Muscle of leg (tissue), 11 donors: ENCODE measurements around the gene CDK14. TPM values are rescaled to one million over a fixed set of nuclear protein-coding genes. Genes with fewer than 3 reads are reported as not detected.

Source experiments
- DNase-seq: peaks from one replicate; pipeline ENCODE4 v3.0.0; 2013
- H3K27ac ChIP-seq: one replicate; pipeline ENCODE4 v1.5.1; 2013; ENCODE audit warnings: mild to moderate bottlenecking, low read length, control low read depth
- H3K27me3 ChIP-seq: one replicate; pipeline ENCODE4 v1.6.1; 2013; ENCODE audit warnings: low read length; ENCODE audit not compliant: control insufficient read depth, insufficient read depth
- H3K36me3 ChIP-seq: one replicate; pipeline ENCODE4 v1.6.1; 2013; ENCODE audit warnings: low read length; ENCODE audit not compliant: control insufficient read depth, insufficient read depth
- H3K4me1 ChIP-seq: one replicate; pipeline ENCODE4 v1.6.1; 2013; ENCODE audit warnings: low read length; ENCODE audit not compliant: control insufficient read depth, insufficient read depth
- H3K4me3 ChIP-seq: one replicate; pipeline ENCODE4 v1.5.1; 2013; ENCODE audit warnings: low read length, control low read depth
- H3K9me3 ChIP-seq: replicated peaks from 2 replicates; pipeline ENCODE4 v1.6.1; 2013; ENCODE audit warnings: low read depth, low read length; ENCODE audit not compliant: control insufficient read depth
- WGBS: methylation state at CpG from one replicate; pipeline ENCODE4 v1.1.5; 2013; ENCODE audit warnings: missing lambda C conversion rate; ENCODE audit not compliant: insufficient coverage; 5-methylcytosine and 5-hydroxymethylcytosine counted together
- polyA plus RNA-seq, 8 donors: library from polyadenylated mRNA; unstranded; fragments of 120-200 nt; gene quantifications; one replicate each; pipeline versions ENCODE4 v1.2.1 to v1.2.3, GENCODE V29; 2013; ENCODE audit warnings: inconsistent platforms in 1 of 8, low replicate concordance in 1 of 8; ENCODE audit not compliant: insufficient read length in 8 of 8, insufficient read depth in 1 of 8
- total RNA-seq: library from RNA; stranded (reverse); fragments of 120-200 nt; gene quantifications from one replicate; pipeline ENCODE4 v1.2.4, GENCODE V29; 2013

CDK14 gene
- total and polyA plus RNA-seq, 9 donors: 14.9 to 36.7 (median 21.3) TPM

DNA sequence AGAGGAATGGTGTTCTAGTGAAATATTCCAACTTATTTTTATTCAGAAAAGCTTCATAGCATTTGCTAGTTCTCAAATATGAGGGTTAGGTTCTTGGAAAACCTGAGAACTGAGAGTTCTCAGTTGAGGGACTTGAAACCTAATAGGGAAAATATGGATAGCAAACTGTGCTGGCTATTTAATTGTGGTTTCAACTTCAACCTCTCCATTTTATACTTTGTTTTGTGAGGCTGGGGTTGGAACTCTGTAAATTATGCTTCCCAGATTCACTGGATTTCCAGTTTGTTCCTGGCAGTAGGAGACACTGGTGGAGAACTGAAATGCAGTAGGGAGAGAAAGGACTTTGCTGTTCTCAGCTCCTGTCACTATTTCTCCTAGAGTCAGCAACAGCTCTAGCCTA is 52.7 kb downstream of the CDK14 start:
- no peak for DNase-seq
- H3K36me3 ChIP-seq: no peaks in the 10 kb centered on the region
- H3K4me3 ChIP-seq: no peak overlapping the region
- no peak overlapping the region for H3K27ac ChIP-seq
- H3K9me3 ChIP-seq: no peaks in the 10 kb centered on the region
- H3K4me1 ChIP-seq: no peaks in the 10 kb centered on the region
- H3K27me3 ChIP-seq: no peaks in the 10 kb centered on the region

- no peak for DNase-seq
- no peaks in the 10 kb centered on the region for H3K4me1 ChIP-seq
- H3K27ac ChIP-seq: no peak overlapping the region
- no peak overlapping the region for H3K4me3 ChIP-seq
- no peaks in the 10 kb centered on the region for H3K27me3 ChIP-seq
- 83% methylated on average over 1 of the region's 4 CpGs for WGBS
- no peaks in the 10 kb centered on the region for H3K36me3 ChIP-seq
- H3K9me3 ChIP-seq: no peaks in the 10 kb centered on the region
Measured at GRCh38 chr7:90654718-90655427, 58.8 kb downstream of the CDK14 start.

- Histone ChIP-seq H3K27ac (no peak overlapping the region), H3K9me3 (no peaks in the 10 kb centered on the region), H3K27me3 (no peaks in the 10 kb centered on the region), H3K4me1 (no peaks in the 10 kb centered on the region), H3K4me3 (no peak overlapping the region), H3K36me3 (no peaks in the 10 kb centered on the region)
- no peak for DNase-seq
- 0% methylated on average over 1 of the region's 2 CpGs for WGBS
Measured at GRCh38 chr7:90655566-90655965, 59.4 kb downstream of the CDK14 start.

GRCh38 chr7:90657481-90657880 is 61.4 kb downstream of the CDK14 start:
- no CpG with 5 or more reads among the region's 1 CpG for WGBS
- no peaks in the 10 kb centered on the region for H3K36me3 ChIP-seq
- H3K27me3 ChIP-seq: no peaks in the 10 kb centered on the region
- peaks cover 11% of the 10 kb centered on the region for H3K4me1 ChIP-seq
- H3K4me3 ChIP-seq: no peak overlapping the region
- DNase-seq: no peak
- no peaks in the 10 kb centered on the region for H3K9me3 ChIP-seq
- no peak overlapping the region for H3K27ac ChIP-seq

DNA sequence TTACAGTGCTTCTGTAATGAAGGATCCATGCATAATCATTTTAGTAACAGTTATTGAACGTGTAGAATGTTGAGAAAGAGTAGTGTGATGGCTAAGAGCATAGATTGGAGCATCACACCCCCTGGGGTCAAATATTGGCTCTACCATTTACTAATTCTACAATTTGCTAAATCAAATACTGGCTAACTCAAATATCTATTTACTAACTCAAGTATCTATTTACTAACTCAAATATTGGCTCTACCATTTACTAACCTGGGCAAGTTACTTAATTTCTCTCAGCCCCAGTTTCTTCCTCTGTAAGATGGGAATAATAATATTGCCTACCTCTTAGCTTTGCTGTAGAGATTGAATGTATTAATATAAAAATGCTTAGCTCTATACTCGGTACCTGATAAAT is 64.0 kb downstream of the CDK14 start:
- peaks cover 12% of the 10 kb centered on the region for H3K4me1 ChIP-seq
- H3K27me3 ChIP-seq: no peaks in the 10 kb centered on the region
- no CpG with 5 or more reads among the region's 2 CpGs for WGBS
- no peak overlapping the region for H3K27ac ChIP-seq
- H3K9me3 ChIP-seq: no peaks in the 10 kb centered on the region
- no peak for DNase-seq
- no peaks in the 10 kb centered on the region for H3K36me3 ChIP-seq
- no peak overlapping the region for H3K4me3 ChIP-seq

- Histone ChIP-seq H3K36me3 (no peaks in the 10 kb centered on the region), H3K9me3 (no peaks in the 10 kb centered on the region), H3K27ac (peak overlapping the region; percentile 73), H3K4me1 (peaks cover 12% of the 10 kb centered on the region), H3K27me3 (no peaks in the 10 kb centered on the region), H3K4me3 (no peak overlapping the region)
- DNase-seq: peak; percentile 35
- WGBS: 60% methylated on average over 1 of the region's 1 CpG
Measured at GRCh38 chr7:90660819-90661218, 64.7 kb downstream of the CDK14 start.

DNA sequence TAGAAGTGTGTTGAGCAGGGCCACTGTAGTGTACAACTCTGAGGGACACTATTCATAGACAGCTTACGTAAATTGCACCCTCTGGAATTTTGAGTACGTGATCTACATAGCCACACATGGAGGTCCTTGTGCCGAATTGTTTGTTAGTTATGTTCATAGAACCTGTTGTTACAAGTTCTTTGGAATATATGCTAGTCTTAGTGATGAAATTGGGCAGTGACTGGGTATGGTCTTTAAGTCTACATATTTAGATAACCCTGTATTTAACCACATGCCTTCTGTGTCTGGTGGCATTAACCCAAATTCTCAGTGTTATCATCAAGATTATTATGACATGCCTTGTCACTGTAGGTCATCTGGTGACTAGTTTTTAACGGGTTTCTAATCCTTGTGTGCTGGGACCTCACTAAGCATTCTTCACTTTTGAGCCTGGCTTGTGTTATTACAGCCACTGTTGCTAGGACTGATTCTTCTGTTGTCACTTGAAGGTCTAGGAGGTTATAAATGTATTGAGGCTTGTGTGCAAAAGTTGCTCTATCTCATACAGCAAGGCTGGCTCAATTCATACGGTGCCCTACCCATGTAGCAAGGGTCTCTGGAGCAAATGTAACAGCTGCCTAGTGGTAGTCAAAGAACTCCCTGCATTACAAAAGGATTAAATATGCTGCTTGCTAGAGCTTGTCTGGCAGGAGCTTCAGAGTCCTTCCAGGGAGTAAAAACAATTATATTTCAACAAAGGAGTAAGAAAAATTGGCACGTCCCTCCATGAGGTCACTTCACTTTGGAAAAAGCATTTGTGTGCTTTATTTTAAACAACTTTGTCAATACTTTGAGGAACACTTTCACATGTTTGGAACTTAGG is 65.4 kb downstream of the CDK14 start:
- Histone ChIP-seq H3K36me3 (no peaks in the 10 kb centered on the region), H3K27me3 (no peaks in the 10 kb centered on the region), H3K9me3 (no peaks in the 10 kb centered on the region), H3K4me3 (no peak overlapping the region), H3K4me1 (peaks cover 12% of the 10 kb centered on the region), H3K27ac (peak overlapping the region; percentile 79)
- WGBS: no CpG with 5 or more reads among the region's 6 CpGs
- peak; percentile 81 for DNase-seq

GRCh38 chr7:90663176-90663575 is 67.1 kb downstream of the CDK14 start:
- Histone ChIP-seq H3K36me3 (no peaks in the 10 kb centered on the region), H3K27me3 (no peaks in the 10 kb centered on the region), H3K4me3 (no peak overlapping the region), H3K27ac (no peak overlapping the region), H3K4me1 (peaks cover 12% of the 10 kb centered on the region), H3K9me3 (no peaks in the 10 kb centered on the region)
- no CpG with 5 or more reads among the region's 3 CpGs for WGBS
- no peak for DNase-seq

DNA sequence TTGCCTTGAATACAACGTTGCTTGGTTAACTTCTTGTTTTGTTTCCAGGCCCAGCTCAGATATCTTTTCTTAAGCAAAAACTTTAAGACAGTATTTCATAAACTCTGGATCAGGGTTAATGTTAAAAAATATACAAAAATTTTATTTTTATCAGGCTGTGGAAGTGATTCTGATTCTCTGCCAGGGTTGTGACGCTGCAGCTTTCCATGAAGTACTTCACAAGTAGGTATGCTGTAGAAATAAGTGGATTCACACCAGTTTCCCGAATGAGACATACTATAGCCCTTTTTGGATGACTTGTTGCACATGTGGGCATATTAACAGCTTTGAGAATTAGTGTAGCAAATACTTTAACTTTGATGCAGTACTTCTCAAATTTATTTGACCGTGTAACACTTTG is 70.1 kb downstream of the CDK14 start:
- Histone ChIP-seq H3K9me3 (no peaks in the 10 kb centered on the region), H3K4me1 (peaks cover 13% of the 10 kb centered on the region), H3K27me3 (no peaks in the 10 kb centered on the region), H3K27ac (no peak overlapping the region), H3K4me3 (no peak overlapping the region), H3K36me3 (no peaks in the 10 kb centered on the region)
- DNase-seq: no peak
- 57% methylated on average over 1 of the region's 4 CpGs for WGBS

GRCh38 chr7:90668992-90669391 is 72.9 kb downstream of the CDK14 start:
- peaks cover 4% of the 10 kb centered on the region for H3K4me1 ChIP-seq
- H3K36me3 ChIP-seq: no peaks in the 10 kb centered on the region
- H3K9me3 ChIP-seq: no peaks in the 10 kb centered on the region
- no peak overlapping the region for H3K4me3 ChIP-seq
- DNase-seq: no peak
- no CpG with 5 or more reads among the region's 2 CpGs for WGBS
- no peaks in the 10 kb centered on the region for H3K27me3 ChIP-seq
- no peak overlapping the region for H3K27ac ChIP-seq
